IPS-18c (cell line): Measurements from ENCODE around the gene ACOXL.

Experiments
- H3K4me3 ChIP-seq: 2 replicates; pipeline ENCODE4 v1.7.0; 2013; ENCODE audit warnings: low read depth, mild to moderate bottlenecking, low read length, moderate library complexity; ENCODE audit not compliant: insufficient read depth
- H3K9me3 ChIP-seq: one replicate; pipeline ENCODE4 v1.6.1; 2013; ENCODE audit warnings: mild to moderate bottlenecking, low read length, moderate library complexity; ENCODE audit not compliant: control insufficient read depth, insufficient read depth

Gene ACOXL

GRCh38 chr2:111157071-111157661, 424.8 kb downstream of the ACOXL start:
- H3K4me3 ChIP-seq, result no peak overlapping the region
- no peaks in the 10 kb centered on the region for H3K9me3 ChIP-seq

GRCh38 chr2:111157798-111158197, 425.4 kb downstream of the ACOXL start:
- H3K9me3 ChIP-seq, result no peaks in the 10 kb centered on the region
- H3K4me3 ChIP-seq, result no peak overlapping the region

DNA sequence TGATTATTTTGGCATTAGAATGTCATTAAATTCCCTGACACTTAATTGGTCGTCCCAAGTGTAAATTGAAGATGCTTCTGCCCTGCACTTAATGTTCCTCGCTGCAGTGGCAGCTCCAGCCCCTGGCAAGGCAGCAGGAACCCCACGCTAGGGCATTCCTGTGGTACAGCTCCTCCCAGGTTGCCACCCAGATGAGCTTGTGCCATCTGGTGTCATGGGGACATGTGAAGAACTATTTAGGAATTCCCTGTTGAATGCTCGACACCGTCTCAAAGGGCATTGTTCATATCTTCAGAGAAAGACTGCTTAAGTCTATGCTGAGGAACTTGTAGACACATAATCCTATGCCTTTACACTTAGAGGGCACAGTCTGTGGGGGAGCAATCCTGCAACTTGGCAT, 427.3 kb downstream of the ACOXL start:
- H3K4me3 ChIP-seq, result no peak overlapping the region
- no peaks in the 10 kb centered on the region for H3K9me3 ChIP-seq

DNA sequence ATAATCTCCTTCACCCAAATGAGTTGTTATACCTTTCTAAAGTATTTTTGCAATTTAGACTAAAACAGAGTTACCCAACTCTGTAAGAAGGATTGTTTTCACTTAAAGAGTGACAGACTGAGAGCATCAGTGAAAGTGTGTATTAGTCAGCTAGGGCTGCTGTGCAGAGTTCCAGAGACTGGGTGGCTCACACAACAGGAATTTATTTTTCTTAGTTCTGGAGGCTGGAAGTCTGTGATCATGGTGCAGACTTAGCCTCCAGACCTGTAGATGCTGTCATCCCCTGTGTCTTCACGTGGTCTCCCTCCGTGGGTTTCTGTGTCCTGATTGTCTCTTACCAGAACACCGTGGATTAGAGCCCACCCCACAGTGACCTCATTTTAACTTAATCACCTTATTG, 428.4 kb downstream of the ACOXL start:
- Histone ChIP-seq H3K4me3 (no peak overlapping the region), H3K9me3 (no peaks in the 10 kb centered on the region)

GRCh38 chr2:111161971-111162370, 429.6 kb downstream of the ACOXL start:
- H3K4me3 ChIP-seq, result no peak overlapping the region
- H3K9me3 ChIP-seq, result no peaks in the 10 kb centered on the region

DNA sequence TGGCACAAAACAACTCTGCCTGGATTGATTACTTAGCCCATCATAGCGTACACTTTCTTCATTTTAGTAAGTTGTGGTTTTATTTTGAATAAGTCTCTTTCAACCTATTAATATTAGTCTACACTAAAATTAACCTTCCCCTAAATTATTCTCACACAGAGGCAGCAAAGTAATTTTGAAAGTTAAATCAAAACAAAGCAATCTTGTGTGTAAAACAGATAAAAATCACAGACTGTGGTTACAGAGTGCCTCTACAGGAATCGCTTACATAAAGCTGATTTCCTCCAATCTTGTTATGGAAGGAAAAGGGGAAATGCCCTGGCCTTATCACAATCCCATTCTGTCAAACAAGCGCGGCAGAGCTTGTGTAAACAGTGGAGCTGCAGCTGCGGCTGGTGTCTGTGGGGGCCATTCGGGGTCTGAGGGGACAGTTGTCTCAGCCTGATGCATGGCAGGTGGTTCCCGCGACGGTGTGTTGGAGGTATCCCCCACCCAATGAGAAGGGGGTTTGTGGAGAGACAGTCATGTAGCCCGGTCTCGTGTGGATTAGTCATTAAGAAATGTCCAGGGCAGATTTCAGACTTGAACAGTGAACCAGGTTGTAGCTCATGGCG, 430.5 kb downstream of the ACOXL start:
- no peak overlapping the region for H3K4me3 ChIP-seq
- no peaks in the 10 kb centered on the region for H3K9me3 ChIP-seq

GRCh38 chr2:111164078-111164477, 431.7 kb downstream of the ACOXL start:
- H3K4me3 ChIP-seq, result no peak overlapping the region

DNA sequence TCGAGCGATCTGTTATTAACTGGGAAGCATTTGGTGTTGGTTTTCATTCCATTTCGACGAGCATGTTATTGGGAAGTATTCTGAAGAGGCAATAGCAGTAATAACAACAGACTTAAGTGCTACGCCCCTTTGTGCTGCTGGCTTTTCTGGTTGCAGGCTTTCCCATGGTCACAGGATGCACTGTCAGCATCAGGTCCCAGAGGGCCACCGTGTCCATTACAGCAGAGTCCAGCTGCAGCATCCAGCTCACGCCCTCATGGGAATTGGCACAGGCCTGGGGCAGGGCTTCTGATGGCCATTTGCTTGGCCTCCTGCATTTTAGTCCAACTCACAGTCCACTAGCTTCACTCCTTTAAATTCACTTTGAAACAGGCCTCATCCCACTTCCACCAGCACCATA, 432.7 kb downstream of the ACOXL start:
- no peaks in the 10 kb centered on the region for H3K9me3 ChIP-seq

More at GRCh38 chr2:111164078-111164477, 431.7 kb downstream of the ACOXL start:
- H3K9me3 ChIP-seq, result no peaks in the 10 kb centered on the region

GRCh38 chr2:111166115-111166514, 433.7 kb downstream of the ACOXL start:
- Histone ChIP-seq H3K9me3 (no peaks in the 10 kb centered on the region), H3K4me3 (no peak overlapping the region)

More for the DNA sequence above, 432.7 kb downstream of the ACOXL start:
- H3K4me3 ChIP-seq, result no peak overlapping the region

- H3K9me3 ChIP-seq, result no peaks in the 10 kb centered on the region
These were observed 434.9 kb downstream of the ACOXL start for GRCh38 chr2:111167076-111167862.

GRCh38 chr2:111167863-111168162, 435.4 kb downstream of the ACOXL start:
- H3K9me3 ChIP-seq, result no peaks in the 10 kb centered on the region
- no peak overlapping the region for H3K4me3 ChIP-seq

More at GRCh38 chr2:111167076-111167862, 434.9 kb downstream of the ACOXL start:
- H3K4me3 ChIP-seq, result no peak overlapping the region
